SKM-1 (cell line): ENCODE results near the gene FNDC3B.
A peak's percentile ranks its signal among the peaks of the same experiment; 100 is the strongest.

Source experiments
- DNase-seq: peaks from one replicate; lab custom pipeline; 2025; ENCODE audit not compliant: unreplicated experiment; lab: John Stamatoyannopoulos, UW

FNDC3B gene

DNA sequence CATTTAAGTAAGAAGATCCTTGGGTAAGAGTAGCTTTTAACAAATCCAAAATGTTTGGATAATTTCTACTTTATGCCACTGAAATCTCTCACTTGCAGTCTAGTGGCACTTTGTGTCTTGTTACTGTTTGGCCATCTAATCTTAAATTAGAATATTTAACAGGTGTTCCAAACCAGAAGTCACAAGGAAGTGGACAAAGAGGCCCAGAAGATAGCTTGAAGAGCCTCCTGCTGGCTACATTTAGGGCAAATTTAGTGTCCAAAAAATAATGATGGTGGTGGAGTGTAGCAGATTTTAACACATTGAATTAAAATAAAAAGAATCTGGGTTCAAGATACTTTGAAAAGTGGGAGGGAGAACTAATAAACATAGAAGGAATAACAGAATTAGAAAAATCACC, 236.7 kb downstream of the FNDC3B start:
- DNase-seq, result no peak

DNA sequence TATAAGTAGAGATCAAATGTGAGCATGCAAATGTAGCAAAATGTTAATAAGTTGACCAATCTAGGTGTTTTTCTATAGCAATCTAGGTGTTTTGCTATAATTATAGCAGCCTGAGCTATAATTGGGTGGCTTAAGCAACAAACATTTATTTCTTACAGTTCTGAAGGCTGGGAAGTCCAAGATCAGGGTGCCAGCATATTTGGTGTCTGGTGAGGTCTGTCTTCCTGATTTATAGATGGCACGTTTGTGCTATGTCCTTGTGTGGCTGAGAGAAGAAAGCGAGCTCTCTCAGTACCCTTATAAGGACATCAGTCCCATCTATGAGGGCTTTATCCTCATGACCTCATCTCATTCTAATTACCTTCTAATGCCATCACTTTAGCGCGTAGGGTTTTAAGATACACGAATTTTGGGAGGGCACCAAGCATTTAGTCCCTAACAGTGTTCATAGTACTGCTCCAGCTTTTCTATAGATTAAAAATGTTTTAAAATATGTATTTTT, 237.8 kb downstream of the FNDC3B start:
- DNase-seq, result no peak

DNA sequence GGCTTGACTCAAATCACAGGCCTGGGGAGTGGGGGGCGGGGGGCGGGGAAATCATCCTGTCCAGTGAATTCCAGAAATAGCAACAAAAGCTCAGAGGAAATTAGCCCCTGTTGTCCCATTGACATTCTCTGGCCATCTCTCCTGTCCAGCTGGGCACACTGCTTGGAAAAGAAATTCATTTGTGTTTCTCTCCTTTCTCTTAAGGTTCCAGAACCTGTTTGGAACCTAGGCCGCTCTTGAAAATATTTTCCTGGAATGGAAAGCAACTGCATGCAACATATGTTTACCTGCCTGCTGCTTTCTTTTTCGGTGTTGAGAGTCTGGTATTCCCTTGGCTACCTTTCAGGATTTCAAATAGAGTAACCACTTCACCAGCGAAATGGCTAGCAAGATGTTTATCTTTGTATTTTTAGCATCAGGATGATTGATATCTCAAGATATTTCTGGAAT, 239.8 kb downstream of the FNDC3B start:
- DNase-seq, result no peak

DNA sequence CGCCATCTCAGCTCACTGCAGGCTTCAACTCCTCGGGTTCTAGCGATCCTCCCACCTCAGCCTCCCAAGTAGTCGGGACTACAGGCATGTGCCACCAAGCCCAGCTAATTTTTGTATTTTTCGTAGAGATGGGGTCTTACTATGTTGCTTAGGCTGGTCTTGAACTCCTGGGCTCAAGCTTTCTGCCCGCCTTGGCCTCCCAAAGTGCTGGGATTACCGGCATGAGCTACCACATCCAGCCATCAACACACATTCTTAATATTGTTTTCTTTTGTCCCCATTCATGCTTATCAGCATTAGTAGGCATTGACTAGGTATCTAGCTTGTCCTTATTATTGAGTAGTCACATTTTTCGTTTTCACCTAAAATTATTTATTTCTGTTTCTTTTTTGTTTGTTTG, 240.6 kb downstream of the FNDC3B start:
- no peak for DNase-seq

DNA sequence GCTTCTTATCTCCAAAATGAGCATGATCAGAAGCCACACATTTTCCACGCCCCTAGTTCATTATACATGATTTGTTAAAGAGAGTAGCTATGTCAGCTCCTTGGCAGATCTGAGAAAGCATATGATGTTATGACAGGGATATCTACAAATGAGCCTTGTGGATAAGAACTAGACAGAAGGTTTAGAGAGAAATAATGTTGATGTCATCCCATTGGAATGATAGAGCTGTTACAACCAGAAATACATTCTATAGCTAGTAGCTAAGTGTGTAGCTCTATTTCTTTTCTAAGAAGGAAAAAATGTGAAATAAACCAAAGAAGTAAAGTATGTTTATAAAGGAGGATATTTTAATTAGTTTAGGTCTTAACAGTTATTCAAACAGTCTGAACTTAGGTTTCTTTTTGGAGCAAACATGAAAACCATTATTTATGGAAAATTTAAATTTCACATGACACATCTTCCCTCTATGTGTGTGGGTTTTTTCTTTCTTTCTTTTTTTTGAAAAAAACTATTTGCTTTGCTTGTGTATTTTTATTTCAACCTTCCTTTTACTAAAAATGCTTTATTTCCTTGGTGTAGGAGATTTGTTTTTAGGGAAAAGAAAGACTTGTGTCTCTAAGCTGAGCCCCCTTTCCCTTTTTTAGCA, 241.2 kb downstream of the FNDC3B start:
- DNase-seq, result no peak

DNA sequence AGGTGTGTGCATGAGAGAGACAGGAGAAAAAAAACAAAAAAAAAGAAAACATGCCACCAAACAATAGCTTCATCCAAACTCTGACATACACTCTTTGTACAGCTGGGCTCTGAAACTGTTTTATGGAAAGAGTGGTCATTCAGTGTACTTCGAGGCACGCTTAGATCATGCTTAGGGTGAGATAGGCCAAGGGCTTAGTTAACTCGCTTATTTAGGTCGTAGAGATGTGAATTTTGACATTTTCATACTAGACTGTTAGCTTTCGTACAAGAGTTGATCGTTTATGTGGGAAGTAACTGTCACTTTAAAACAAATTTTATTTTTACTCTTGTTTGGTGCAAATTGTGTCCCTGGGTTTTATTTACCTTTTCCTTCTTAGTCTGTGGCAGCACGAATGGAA, 242.5 kb downstream of the FNDC3B start:
- no peak for DNase-seq

DNA sequence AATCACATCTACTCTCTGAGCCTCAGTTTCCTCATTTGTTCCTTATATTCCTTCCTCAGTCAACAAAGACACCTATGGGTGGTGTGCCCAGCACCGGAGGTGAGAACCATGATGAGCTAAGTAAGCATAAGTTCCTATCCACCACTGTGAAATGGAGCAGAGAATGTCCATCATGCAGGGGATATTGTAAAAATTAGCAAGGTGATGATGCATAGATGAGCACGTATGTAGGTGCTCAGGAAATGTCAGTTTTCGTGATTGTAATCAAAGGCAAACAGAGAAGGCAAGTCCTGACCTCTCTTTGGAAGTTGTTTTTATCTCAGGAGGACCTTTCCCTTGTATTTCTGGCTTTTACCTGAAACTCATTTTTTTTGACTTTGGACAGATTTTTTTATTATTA, 243.5 kb downstream of the FNDC3B start:
- DNase-seq, result no peak

DNA sequence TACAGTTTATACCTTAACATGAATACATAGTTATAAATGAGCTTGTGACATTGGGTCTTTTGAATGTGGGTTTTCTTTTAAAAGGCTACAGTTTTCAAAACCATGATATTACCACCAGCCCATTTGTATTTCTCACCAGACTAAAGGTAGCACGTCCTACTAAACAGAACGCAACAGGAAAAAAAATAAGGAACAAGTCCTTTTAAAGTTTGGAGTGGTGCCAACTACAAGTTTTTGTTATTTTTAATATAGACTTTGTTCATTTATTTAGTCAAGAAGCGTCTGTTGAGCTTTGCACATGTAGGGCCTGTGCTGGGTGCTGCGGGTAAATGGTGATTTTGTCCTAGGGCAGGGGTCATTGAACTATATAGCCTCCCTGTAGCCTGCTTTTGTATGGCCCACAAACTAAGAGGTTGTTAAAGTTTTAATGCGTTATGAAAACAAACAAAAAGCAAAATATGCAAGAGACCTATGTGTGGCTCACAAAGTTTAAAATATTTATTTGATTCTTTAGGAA, 244.5 kb downstream of the FNDC3B start:
- DNase-seq, result no peak

DNA sequence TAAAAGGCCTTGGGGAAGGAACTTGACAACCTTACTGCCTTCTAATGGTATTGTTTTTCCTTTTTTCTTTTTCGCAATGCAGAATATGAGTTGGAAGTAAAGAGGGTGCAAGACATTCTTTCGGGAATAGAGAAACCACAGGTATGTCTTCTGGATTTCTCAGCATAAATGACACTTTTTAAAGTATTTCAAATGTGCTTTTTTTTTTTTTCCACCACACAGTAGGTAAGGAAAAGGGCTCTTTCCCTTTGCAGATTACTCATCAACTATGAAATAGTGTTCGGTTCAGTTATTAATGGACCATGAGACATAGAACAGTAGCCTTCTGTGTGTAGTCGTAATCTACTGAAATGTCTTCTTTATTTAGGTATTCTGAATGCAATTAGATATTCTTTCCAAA, 246.5 kb downstream of the FNDC3B start:
- DNase-seq, result no peak

DNA sequence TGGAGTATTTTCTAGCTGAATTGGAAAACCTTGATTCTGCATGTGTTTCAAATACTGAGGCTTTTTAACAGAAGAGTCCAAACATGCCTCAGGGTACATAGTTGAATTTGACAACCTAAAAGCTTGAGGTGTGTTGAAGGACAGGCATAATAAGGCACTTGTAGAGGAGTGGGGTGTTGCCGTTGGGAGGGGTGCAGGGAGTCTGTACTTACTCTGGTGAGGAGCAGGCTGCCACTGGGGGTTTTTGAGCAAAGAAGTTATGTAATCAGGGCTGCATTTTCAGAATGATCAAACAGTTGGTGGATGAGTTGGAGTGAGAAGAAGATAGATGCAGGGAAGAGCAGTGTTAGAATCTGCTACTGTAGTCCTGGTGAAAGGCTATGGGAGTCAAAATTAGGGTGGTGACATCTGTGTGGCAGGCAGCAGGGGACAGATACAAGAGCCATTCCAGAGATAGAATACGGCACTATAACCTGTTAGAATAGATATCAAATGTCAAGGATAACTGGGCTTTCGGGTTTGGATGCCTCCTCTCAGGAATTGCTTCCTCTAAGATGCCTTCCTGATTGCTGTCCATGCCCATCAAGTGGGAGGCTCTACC, 247.3 kb downstream of the FNDC3B start:
- no peak for DNase-seq

DNA sequence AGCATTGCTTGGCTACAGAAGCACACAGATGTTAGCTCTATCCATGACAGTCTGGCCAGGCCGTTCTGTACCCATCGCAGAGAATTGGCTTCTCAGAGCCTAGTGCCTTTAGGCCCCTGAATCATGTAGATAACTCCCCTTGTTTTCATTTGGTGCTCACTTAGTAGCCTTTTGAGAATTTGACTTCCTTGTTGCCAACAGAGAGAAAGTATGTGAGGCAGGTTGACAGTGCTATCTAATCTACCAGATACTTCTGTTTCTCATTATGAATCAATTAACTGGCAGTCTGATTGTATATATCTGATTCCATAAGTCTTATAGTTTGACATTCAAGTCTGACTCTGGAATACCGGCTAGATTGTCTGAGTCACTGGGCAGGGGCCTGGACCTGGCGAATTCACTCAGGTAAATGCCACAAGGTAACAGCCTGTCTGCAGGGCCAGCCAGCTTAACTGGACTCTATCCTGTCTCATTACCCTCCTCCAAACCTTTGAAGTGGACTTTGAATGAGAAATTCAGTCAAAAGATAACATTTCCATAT, 248.6 kb downstream of the FNDC3B start:
- DNase-seq, result no peak

DNA sequence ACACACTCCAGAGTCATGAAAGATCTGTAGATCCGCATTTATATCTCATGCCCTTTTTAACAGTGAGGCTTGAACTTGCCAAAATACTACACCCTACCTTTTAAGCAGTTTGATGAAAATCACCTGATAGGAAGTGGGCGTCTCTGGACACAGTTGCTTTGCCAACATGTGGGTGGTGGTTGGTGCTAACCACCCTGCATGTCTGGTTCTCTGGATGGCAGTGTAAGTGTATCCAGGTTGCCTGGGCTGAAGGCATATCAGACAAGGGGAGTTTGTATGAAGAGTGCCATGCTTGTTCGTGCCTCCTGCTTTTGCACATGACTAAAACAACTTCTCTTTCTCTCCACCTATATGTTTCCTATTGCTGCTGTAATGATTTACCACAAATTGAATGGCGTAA, 249.3 kb downstream of the FNDC3B start:
- no peak for DNase-seq

DNA sequence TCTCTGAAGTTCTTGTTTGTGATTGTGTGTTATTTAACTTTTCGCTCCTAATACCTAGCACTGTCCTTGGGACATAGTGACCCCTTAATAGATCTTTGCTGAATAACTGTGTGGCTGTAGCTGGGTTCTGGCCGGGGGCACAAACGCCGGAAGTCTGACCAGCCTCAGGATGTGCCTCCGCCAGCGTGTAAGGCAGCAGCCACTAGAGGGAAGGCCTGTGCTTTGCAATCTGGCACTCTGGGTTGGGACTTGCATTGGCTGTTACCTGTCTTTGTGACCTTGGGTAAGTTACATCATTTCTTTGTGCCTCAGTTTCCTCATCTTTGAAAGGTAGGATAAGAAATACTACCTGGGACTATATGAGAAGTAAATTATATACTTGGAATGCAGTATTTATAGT, 250.2 kb downstream of the FNDC3B start:
- no peak for DNase-seq

DNA sequence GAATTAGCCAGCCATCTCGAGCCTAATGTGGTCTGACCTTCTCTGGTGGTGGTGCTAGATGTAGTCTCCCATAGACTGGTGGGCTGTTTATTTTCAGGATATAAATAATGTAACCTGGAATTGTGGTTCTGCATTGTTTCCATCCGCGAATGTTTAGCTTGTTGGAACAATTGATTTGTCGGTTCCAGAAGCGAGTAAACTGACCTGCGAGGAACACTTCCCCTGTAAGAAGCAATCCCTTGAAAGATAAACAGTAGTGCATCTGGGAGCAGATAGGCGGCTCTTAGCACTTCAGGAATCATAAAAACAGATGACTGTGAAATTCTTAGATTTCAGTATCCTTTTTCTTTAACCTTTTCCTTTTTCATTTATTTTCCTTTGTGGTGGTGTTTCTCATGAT, 251.1 kb downstream of the FNDC3B start:
- no peak for DNase-seq

DNA sequence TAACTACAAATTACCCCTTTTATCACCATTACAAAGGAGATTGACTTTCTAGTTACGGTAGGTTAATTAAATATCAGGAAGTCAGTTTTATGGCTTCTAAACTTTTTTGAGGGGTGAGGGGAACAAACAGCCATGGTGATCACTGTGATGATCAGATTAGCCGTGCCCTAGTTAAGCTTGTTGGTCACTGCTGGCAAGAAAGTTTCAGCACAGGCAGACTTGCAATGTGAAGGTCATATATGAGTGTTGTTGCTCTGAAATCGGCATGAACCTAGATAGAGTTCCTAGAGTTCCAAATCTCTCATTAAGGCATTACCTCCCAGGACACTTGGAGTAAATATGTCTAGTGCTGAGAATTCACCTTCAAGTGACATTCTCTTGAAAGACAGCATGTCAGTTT, 252.3 kb downstream of the FNDC3B start:
- DNase-seq, result no peak

DNA sequence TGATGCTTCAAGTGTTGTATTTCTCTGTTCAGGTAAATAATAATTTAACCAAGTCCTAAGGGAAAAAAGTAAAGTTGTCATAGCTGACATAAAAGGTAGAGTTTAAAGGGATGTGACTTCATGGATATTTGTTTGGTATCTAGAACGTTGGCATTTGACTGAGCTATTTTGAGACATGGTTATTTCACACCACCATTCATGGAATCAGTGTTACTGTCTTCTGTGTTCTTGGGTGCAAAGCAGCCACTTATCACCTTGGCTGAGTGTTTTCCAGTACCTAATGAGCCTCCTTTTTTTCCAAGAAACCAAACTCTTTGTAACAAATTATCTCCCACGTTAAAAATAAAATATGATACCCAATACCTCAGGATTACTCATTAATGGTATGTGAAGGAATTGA, 253.0 kb downstream of the FNDC3B start:
- DNase-seq, result no peak

DNA sequence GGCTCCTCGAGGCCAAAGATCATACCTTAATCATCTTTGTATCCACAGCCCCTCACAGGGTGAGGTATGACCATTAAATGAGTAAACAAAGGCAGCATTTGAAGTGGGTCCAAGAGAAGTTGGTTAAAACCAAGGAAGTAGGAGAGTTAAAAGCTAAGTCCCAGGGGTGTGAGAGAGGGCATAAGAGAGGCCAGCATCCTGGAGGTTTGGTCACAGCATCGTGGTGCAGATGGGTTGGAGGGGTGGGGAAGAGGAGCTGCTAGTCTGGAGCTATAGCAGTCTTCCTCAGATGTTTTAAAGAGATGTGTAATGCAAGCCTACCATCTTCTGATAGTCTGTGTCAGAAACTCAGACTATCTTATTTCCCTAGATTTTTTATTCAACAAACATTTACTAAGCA, 253.7 kb downstream of the FNDC3B start:
- no peak for DNase-seq

DNA sequence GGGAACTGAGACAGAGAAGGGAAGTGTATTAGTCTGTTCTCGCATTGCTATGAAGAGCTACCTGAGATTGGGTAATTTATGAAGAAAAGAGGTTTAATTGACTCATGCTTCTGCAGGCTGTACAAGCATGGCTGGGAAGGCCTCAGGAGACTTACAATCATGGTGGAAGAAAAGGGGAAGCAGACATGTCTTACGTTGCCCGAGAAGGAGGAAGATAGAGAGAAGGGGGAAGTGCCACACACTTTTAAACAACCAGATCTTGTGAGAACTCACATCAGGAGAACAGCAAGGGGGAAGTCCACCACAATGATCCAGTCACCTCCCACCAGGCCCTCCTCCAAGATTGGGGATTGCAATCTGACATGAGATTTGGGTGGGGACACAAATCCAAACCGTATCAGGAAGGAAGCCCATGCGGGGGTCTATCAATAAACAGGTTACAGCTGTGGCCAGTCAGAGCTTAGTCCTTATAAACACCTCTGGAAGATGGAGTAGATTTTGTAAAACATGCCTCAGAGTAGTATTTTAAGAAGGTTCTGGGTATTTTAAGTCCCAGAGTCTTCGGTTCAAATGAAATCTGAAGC, 254.9 kb downstream of the FNDC3B start:
- DNase-seq, result peak; percentile 84

DNA sequence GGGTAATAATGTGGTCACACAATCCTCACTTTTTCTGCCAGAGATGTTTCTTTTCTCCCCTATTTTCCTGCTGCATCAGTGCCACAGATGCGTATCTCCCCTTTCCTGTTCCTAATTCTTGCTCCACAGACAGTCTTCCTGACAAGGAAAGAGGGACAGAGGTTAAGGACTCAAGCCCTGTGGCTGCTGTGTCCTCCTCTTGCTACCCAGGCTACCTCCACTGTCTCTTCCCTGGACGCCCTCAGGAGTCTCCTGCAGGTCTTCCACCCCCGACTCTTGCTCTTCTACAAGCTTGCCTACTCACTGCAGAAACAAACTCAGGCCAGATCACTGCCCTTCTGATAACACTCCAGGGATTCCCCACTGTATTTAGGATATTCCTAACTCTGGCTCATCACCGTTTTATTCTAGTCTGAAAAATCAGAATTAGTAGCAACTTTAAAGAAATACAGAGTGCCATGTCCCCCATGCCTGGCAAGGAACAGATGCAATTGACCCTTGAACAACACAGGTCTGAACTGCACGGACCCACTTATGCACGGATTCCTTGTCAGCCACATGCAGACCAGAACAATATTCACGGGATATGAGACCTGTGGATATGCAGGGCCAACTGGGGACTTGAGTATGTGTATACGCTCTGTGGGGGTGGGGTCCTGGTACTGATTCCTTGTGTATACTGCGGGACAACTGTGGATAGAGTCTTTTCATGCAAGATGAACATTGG, 257.0 kb downstream of the FNDC3B start:
- no peak for DNase-seq

DNA sequence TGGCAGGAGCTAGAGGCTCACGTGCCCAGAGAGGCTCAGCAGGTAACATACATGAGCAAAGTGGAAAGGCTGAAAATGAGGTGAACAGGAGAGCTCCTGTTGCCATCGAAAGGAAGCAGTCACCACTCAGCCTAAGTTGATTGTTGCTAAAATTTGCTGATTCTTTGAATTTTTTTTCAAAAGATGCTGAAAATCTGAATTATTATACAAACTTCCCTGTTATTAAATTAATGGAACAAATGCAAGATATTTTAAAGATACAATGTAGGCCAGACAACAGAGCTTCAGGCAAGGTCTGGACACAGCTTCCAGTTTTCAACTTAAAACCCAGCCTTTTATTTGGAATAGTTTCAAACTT, 257.6 kb downstream of the FNDC3B start:
- no peak for DNase-seq

DNA sequence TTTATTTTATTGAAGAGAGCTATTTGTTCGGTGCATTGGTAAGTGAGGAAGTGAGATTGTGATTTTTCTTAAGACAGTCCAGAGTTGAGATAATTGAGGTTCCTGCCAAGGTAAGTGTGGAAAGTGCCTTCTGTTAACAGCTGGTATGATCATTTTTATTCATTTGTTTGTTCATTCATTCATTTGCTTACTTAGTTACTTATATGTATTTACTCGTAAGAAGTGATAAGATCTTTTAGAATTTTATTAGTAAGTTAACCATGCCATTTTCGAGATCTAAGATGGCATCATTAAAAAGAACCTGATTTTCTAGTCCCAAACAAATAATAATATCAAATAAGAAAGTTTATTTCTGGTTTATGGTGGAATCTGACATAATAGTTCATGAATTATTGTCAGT, 258.9 kb downstream of the FNDC3B start:
- DNase-seq, result no peak

DNA sequence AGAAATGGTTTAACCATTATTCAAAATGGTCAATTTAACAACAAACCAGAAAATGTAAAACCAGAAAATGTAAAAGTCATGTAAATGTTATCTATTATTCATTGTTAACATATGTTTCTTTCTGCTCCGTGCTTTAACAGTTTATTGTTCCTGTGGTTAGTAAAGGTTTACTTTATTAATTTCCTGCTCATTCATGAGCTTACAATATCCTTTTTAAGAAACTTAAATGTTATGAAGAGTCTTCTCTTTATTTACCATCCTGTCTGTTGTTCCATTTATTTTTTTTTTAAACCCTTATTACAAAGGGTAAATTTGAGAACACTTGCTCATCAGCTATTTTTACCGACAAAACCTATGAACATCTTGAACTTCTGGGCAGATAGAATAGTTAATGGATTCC, 260.8 kb downstream of the FNDC3B start:
- no peak for DNase-seq
